ENCODE results near the gene TDRD12. TPM values are rescaled to one million over a fixed set of nuclear protein-coding genes. Genes with fewer than 3 reads are reported as not detected.

The TDRD12 gene
- total and polyA plus RNA-seq, 11 donors, result 0.06 to 0.63 (median 0.23) TPM; not detected in 5

GRCh38 chr19:32812036-32812435, 92.5 kb downstream of the TDRD12 start:
- H3K27me3 ChIP-seq, result peaks cover 0 to 12% (median 0%) of the 10 kb centered on the region in 9 donors
- H3K4me1 ChIP-seq, result no peaks in the 10 kb centered on the region
- DNase-seq, result no peak
- no peak for ATAC-seq
- intact Hi-C loops (cut with DNase I), result no loop called here
- 70 to 78% (median 76%) methylated on average over 10 of the region's 10 CpGs for WGBS, 4 donors
- H3K36me3 ChIP-seq, result no peaks in the 10 kb centered on the region
- no peak overlapping the region for H3K4me3 ChIP-seq
- no peak for TF ChIP-seq CTCF (IDR thresholded peaks at IDR 0.05)
- H3K9me3 ChIP-seq, result no peaks in the 10 kb centered on the region
- no peak overlapping the region for H3K27ac ChIP-seq

GRCh38 chr19:32812571-32812970, 93.0 kb downstream of the TDRD12 start:
- no peak overlapping the region for H3K27ac ChIP-seq
- no peak for TF ChIP-seq POLR2A (IDR thresholded peaks at IDR 0.05)
- TF ChIP-seq CTCF (IDR thresholded peaks at IDR 0.05), result no peak
- no peak for DNase-seq
- 76 to 85% (median 78%) methylated on average over 3 of the region's 3 CpGs for WGBS, 4 donors
- H3K4me3 ChIP-seq, result no peak overlapping the region
- H3K36me3 ChIP-seq, result no peaks in the 10 kb centered on the region
- no peaks in the 10 kb centered on the region for H3K4me1 ChIP-seq
- no peaks in the 10 kb centered on the region for H3K9me3 ChIP-seq
- peaks cover 0 to 12% (median 0%) of the 10 kb centered on the region in 9 donors for H3K27me3 ChIP-seq
- intact Hi-C loops (cut with DNase I), result no loop called here
- no peak for ATAC-seq

- no peak overlapping the region for H3K4me3 ChIP-seq
- no peaks in the 10 kb centered on the region for H3K4me1 ChIP-seq
- H3K9me3 ChIP-seq, result no peaks in the 10 kb centered on the region
- DNase-seq, result no peak
- H3K36me3 ChIP-seq, result no peaks in the 10 kb centered on the region
- no peak for ATAC-seq
- WGBS, 4 donors, result 51 to 61% (median 57%) methylated on average over 15 of the region's 15 CpGs
- no peak overlapping the region for H3K27ac ChIP-seq
- intact Hi-C loops (cut with DNase I), result no loop called here
- peaks cover 0 to 10% (median 0%) of the 10 kb centered on the region in 9 donors for H3K27me3 ChIP-seq
- TF ChIP-seq POLR2A (IDR thresholded peaks at IDR 0.05) (no peak), CTCF (IDR thresholded peaks at IDR 0.05) (no peak)
These were observed 94.4 kb downstream of the TDRD12 start for GRCh38 chr19:32813862-32814425.

GRCh38 chr19:32814624-32815023, 95.1 kb downstream of the TDRD12 start:
- Histone ChIP-seq H3K9me3 (no peaks in the 10 kb centered on the region), H3K27me3 (peaks cover 0 to 10% (median 0%) of the 10 kb centered on the region in 9 donors), H3K27ac (no peak overlapping the region), H3K4me3 (no peak overlapping the region), H3K4me1 (no peaks in the 10 kb centered on the region), H3K36me3 (no peaks in the 10 kb centered on the region)
- TF ChIP-seq CTCF (IDR thresholded peaks at IDR 0.05), result no peak
- no peak for TF ChIP-seq POLR2A (IDR thresholded peaks at IDR 0.05)
- 66 to 78% (median 72%) methylated on average over 6 of the region's 6 CpGs for WGBS, 4 donors
- DNase-seq (no peak), ATAC-seq (no peak)
- intact Hi-C loops (cut with DNase I), result no loop called here

All from heart left ventricle (tissue), 16 donors.